HAP-1 (cell line): ENCODE data around the gene ABCC10.
"Not testable (repeated sequence)": the region's sequence is repeated elsewhere in the genome, so short reads cannot be mapped to it uniquely, and the experiment has no call there.

Experiments used
- DNase-seq, 2 experiments: peaks; one replicate each; pipeline ENCODE4 v3.0.0-alpha.2; 2016 to 2020; ENCODE audit warnings: low spot score in 2 of 2
- H3K27me3 ChIP-seq: fragments of 250-450 bp; sonication (Bioruptor Pico); 2 replicates; pipeline ENCODE4 v1.5.1; 2020; ENCODE audit warnings: low read depth, mild to moderate bottlenecking, moderate library complexity
- H3K36me3 ChIP-seq: fragments of 250-450 bp; sonication (Bioruptor Pico); replicated peaks from 2 replicates; pipeline ENCODE4 v1.5.1; 2020; ENCODE audit warnings: mild to moderate bottlenecking
- H3K4me1 ChIP-seq: fragments of 250-450 bp; sonication (Bioruptor Pico); 2 replicates; pipeline ENCODE4 v1.5.1; 2020; ENCODE audit warnings: mild to moderate bottlenecking
- H3K4me3 ChIP-seq: fragments of 250-450 bp; sonication (Bioruptor Pico); 2 replicates; pipeline ENCODE4 v1.5.1; 2020; ENCODE audit warnings: mild to moderate bottlenecking, moderate library complexity
- H3K9me3 ChIP-seq: fragments of 250-450 bp; sonication (Bioruptor Pico); 2 replicates; pipeline ENCODE4 v1.5.1; 2020; ENCODE audit warnings: mild to moderate bottlenecking, moderate library complexity
- in situ Hi-C: fragments of 300-500 bp; cut with MboI; formaldehyde crosslinking; loops from 3 replicates; pipeline ENCODE4 v1.14.3; 2020; ENCODE audit warnings: low sequenced_read_pairs, inconsistent platforms, mixed read lengths

The ABCC10 gene

GRCh38 chr6:43457643-43458042 lies 30.3 kb downstream of the ABCC10 start:
- no peak for DNase-seq
- no peaks in the 10 kb centered on the region; the same call in 1 of the 2 replicates for H3K36me3 ChIP-seq
- no peaks in the 10 kb centered on the region for H3K27me3 ChIP-seq
- no peaks in the 10 kb centered on the region for H3K9me3 ChIP-seq
- in situ Hi-C loops: no loop called here
- peaks cover 4% of the 10 kb centered on the region; the same call in 1 of the 2 replicates for H3K4me1 ChIP-seq
- H3K4me3 ChIP-seq: no peak overlapping the region

DNA sequence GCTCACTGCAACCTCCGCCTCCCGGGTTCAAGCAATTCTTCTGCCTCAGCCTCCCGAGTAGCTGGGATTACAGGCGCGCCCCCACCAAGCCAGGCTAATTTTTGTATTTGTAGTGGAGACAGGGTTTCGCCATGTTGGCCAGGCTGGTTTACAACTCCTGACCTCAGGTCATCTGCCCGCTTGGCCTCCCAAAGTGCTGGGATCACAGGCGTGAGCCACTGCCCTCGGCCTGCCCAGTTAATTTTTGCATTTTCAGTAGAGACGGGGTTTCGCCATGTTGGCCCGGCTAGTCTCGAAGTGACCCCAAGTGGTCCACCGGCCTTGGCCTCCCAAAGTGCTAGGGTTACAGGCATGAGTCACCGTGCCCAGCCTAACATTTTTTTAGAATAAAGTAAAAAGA lies 30.8 kb downstream of the ABCC10 start:
- H3K9me3 ChIP-seq, DNase-seq, H3K27me3 ChIP-seq, H3K36me3 ChIP-seq, H3K4me3 ChIP-seq, H3K4me1 ChIP-seq, in situ Hi-C loops: not testable (repeated sequence)

DNA sequence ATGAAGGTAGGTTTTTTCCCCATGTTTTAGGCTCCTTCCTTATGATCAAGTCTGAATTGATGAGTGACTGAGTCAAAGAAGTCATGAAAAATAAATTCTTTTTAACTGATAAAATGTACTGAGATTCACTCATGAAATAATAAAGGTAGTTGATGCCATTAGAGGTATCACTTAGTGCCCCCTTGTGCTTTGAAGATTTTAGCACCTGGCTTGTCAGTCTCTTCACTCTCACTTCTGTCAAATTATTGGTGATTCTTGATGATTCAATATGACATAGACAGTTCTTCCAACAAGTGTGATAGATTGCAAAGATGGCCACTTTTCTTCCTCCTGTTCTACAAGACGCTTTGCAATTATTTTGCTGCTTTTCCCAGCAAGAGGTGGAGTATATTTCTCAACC lies 32.2 kb downstream of the ABCC10 start:
- Histone ChIP-seq H3K36me3 (no peaks in the 10 kb centered on the region), H3K4me1 (0 out of 2 replicates have a peak, but pooled peaks cover 4% of the 10 kb centered on the region), H3K27me3 (peaks cover 3% of the 10 kb centered on the region; the same call in 1 of the 2 replicates), H3K9me3 (no peaks in the 10 kb centered on the region), H3K4me3 (no peak overlapping the region)
- no peak for DNase-seq
- in situ Hi-C loops: no loop called here

- no peak for DNase-seq
- Histone ChIP-seq H3K9me3 (no peaks in the 10 kb centered on the region), H3K27me3 (peaks cover 3% of the 10 kb centered on the region; the same call in 1 of the 2 replicates), H3K4me3 (no peak overlapping the region), H3K4me1 (0 out of 2 replicates have a peak, but pooled peaks cover 4% of the 10 kb centered on the region), H3K36me3 (no peaks in the 10 kb centered on the region)
- in situ Hi-C loops: no loop called here
Observed at GRCh38 chr6:43460032-43460431, 32.7 kb downstream of the ABCC10 start.

- in situ Hi-C loops: no loop called here
- peaks cover 3% of the 10 kb centered on the region; the same call in 1 of the 2 replicates for H3K27me3 ChIP-seq
Observed at GRCh38 chr6:43461936-43462335, 34.6 kb downstream of the ABCC10 start.

DNA sequence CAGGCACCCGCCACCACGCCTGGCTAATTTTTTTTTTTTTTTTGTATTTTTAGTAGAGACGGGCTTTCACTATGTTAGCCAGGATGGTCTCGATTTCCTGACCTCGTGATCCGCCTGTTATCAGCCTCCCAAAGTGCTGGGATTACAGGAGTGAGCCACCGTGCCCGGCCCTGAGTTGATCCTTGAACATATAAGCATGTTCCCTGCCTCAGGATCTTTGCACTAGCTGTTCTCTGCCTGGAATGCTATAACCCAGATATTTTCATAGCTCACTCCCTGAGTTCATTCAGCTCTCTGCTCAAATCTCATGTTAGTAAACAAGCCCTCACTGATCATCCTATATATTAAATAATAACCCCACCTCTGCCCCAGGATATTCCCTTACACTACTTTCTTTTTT lies 37.0 kb downstream of the ABCC10 start:
- in situ Hi-C loops: no loop called here
- DNase-seq: no peak
- Histone ChIP-seq H3K4me3 (no peak overlapping the region), H3K36me3 (no peaks in the 10 kb centered on the region), H3K4me1 (no peaks in the 10 kb centered on the region), H3K27me3 (peaks cover 3% of the 10 kb centered on the region; the same call in 1 of the 2 replicates), H3K9me3 (no peaks in the 10 kb centered on the region)

More at GRCh38 chr6:43461936-43462335, 34.6 kb downstream of the ABCC10 start:
- no peak for DNase-seq
- H3K36me3 ChIP-seq: no peaks in the 10 kb centered on the region
- no peak overlapping the region for H3K4me3 ChIP-seq
- no peaks in the 10 kb centered on the region for H3K4me1 ChIP-seq
- no peaks in the 10 kb centered on the region for H3K9me3 ChIP-seq

- no peak overlapping the region for H3K4me3 ChIP-seq
- no peaks in the 10 kb centered on the region for H3K36me3 ChIP-seq
- peaks cover 3% of the 10 kb centered on the region; the same call in 1 of the 2 replicates for H3K27me3 ChIP-seq
- no peaks in the 10 kb centered on the region for H3K4me1 ChIP-seq
- H3K9me3 ChIP-seq: no peaks in the 10 kb centered on the region
- DNase-seq: no peak
- in situ Hi-C loops: no loop called here
Observed at GRCh38 chr6:43465948-43466347, 38.6 kb downstream of the ABCC10 start.

DNA sequence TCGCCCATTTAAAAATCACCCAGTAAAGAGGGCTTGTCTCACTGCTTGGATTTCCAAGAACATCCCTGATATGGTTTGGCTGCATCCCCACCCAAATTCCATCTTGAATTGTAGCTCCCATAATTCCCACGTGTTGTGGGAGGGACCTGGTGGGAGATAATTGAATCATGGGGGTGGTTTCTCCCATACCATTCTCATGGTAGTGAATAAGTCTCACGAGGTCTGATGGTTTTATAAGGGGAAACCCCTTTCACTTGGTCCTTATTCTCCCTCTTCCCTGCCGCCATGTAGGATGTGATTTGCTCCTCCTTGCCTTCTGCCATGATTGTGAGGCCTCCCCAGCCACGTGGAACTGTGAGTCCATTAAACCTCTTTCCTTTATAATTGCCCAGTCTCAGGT lies 39.9 kb downstream of the ABCC10 start:
- H3K36me3 ChIP-seq, DNase-seq, in situ Hi-C loops, H3K4me1 ChIP-seq, H3K4me3 ChIP-seq, H3K27me3 ChIP-seq, H3K9me3 ChIP-seq: not testable (repeated sequence)

DNA sequence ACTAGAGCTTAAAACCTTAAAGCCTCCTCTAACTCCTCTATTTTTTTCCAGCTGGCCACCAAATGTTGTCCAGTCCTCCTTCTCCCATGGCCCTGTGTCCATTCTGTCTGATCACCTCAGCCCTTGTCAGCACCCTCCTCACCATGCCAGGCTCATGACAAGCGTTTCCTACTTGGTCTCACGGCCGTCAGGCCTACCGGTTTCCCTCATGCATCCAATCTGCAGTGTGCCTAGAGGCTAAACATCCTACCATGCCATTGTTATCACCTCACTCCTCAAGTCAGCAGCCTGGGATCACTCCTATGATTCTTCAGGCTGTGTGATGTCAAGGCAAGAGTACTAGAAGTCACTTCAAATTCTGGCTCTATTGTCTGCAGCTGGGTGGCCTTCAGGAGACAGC lies 40.4 kb downstream of the ABCC10 start:
- DNase-seq: no peak
- H3K4me3 ChIP-seq: no peak overlapping the region
- H3K4me1 ChIP-seq: no peaks in the 10 kb centered on the region
- no peaks in the 10 kb centered on the region for H3K9me3 ChIP-seq
- H3K36me3 ChIP-seq: no peaks in the 10 kb centered on the region
- H3K27me3 ChIP-seq: peaks cover 3% of the 10 kb centered on the region; the same call in 1 of the 2 replicates
- in situ Hi-C loops: no loop called here

GRCh38 chr6:43468240-43468639 lies 40.9 kb downstream of the ABCC10 start:
- H3K9me3 ChIP-seq: no peaks in the 10 kb centered on the region
- H3K4me3 ChIP-seq: no peak overlapping the region
- no peak for DNase-seq
- H3K4me1 ChIP-seq: no peaks in the 10 kb centered on the region
- in situ Hi-C loops: no loop called here
- no peaks in the 10 kb centered on the region for H3K36me3 ChIP-seq
- 0 out of 2 replicates have a peak, but pooled peaks cover under 1% of the 10 kb centered on the region for H3K27me3 ChIP-seq

DNA sequence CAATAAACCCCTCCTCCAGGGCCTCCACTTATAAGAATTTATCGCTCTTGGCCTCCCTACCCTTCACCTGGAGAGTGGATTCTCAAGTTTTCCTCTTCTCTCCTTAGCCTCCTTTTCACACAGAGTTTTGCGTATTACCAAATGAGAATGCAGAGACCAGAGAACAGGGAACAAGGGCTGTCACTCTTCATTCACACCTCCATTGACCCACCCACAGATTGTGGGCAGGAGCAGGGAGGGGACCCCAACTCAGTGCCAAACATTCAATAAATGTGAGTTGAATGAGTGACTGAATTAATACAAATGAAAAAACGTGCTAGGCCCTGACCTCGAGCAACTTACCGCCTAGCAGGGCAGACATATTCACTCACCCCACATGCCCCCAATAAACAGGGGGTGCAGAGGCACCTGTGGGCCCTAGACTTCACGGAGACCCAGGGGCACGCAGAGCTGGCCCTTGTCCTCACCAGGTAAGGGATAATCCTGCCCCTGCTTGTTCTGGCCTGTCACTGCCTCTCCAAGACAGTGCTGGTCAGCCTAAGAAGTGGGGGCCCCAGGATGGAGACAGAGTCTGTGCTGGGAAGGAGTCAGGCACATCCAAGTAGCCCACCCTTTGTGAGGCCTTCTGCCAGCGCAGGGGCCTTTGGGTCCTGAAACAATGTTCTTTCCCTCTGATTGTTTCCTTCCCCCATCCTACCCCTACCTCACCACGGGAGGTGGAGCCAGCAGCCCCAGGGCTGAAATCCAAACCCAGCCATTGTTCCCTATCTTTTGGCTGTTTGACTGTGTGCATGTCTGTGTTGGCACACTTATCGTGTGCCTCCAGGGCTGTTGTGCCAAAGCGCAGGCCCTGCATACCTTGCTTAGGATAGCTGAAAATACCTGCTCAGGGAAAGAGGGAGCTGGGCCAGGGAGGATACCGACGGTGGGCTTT lies 41.7 kb downstream of the ABCC10 start:
- DNase-seq: no peak
- H3K4me3 ChIP-seq: no peak overlapping the region
- H3K36me3 ChIP-seq: no peaks in the 10 kb centered on the region
- H3K4me1 ChIP-seq: no peaks in the 10 kb centered on the region
- H3K27me3 ChIP-seq: no peaks in the 10 kb centered on the region
- no peaks in the 10 kb centered on the region for H3K9me3 ChIP-seq
- in situ Hi-C loops: no loop called here

- H3K27me3 ChIP-seq: no peaks in the 10 kb centered on the region
- H3K36me3 ChIP-seq: no peaks in the 10 kb centered on the region
- DNase-seq: no peak
- no peak overlapping the region for H3K4me3 ChIP-seq
- in situ Hi-C loops: no loop called here
- no peaks in the 10 kb centered on the region for H3K9me3 ChIP-seq
- H3K4me1 ChIP-seq: no peaks in the 10 kb centered on the region
Observed at GRCh38 chr6:43469947-43470346, 42.6 kb downstream of the ABCC10 start.

GRCh38 chr6:43471399-43471798 lies 44.1 kb downstream of the ABCC10 start:
- Histone ChIP-seq H3K36me3 (no peaks in the 10 kb centered on the region), H3K9me3 (no peaks in the 10 kb centered on the region), H3K27me3 (no peaks in the 10 kb centered on the region), H3K4me1 (no peaks in the 10 kb centered on the region), H3K4me3 (no peak overlapping the region)
- DNase-seq: no peak
- in situ Hi-C loops: no loop called here

- no peak overlapping the region for H3K4me3 ChIP-seq
- H3K36me3 ChIP-seq: no peaks in the 10 kb centered on the region
- in situ Hi-C loops: no loop called here
- no peak for DNase-seq
- no peaks in the 10 kb centered on the region for H3K9me3 ChIP-seq
- H3K4me1 ChIP-seq: peaks cover 4% of the 10 kb centered on the region; the same call in 1 of the 2 replicates
- no peaks in the 10 kb centered on the region for H3K27me3 ChIP-seq
Observed at GRCh38 chr6:43472515-43472914, 45.2 kb downstream of the ABCC10 start.
